Duodenal mucosa (tissue), 2 donors: ENCODE measurements around the gene CTDP1.
"Not testable (repeated sequence)": the region's sequence is repeated elsewhere in the genome, so short reads cannot be mapped to it uniquely, and the experiment has no call there.

Source experiments
- H3K27ac ChIP-seq: one replicate; pipeline ENCODE4 v1.7.0; 2013; ENCODE audit warnings: low read depth, low read length
- H3K27me3 ChIP-seq, 2 donors: one replicate each; pipeline ENCODE4 v1.7.0; 2013; ENCODE audit warnings: low read length in 2 of 2, control low read depth in 1 of 2; ENCODE audit not compliant: insufficient read depth in 2 of 2, control insufficient read depth in 1 of 2
- H3K36me3 ChIP-seq, 2 donors: one replicate each; pipeline ENCODE4 v1.7.0; 2013; ENCODE audit warnings: low read length in 2 of 2, control low read depth in 1 of 2; ENCODE audit not compliant: insufficient read depth in 2 of 2, control insufficient read depth in 1 of 2
- H3K4me1 ChIP-seq, 2 donors: one replicate each; pipeline ENCODE4 v1.7.0; 2013; ENCODE audit warnings: low read length in 2 of 2, control low read depth in 1 of 2; ENCODE audit not compliant: insufficient read depth in 2 of 2, control insufficient read depth in 1 of 2
- H3K4me3 ChIP-seq, 2 donors: one replicate each; pipeline ENCODE4 v1.7.0; 2013; ENCODE audit warnings: low read length in 2 of 2, low read depth in 1 of 2
- H3K9ac ChIP-seq, 2 donors: one replicate each; pipeline ENCODE4 v1.7.0; 2013; ENCODE audit warnings: low read length in 2 of 2, low read depth in 1 of 2
- H3K9me3 ChIP-seq, 2 donors: one replicate each; pipeline ENCODE4 v1.7.0; 2013; ENCODE audit warnings: low read length in 2 of 2, control low read depth in 1 of 2; ENCODE audit not compliant: control insufficient read depth in 1 of 2

The CTDP1 gene

GRCh38 chr18:79723628-79724027 lies 44.0 kb downstream of the CTDP1 start:
- no peak overlapping the region for H3K9ac ChIP-seq
- H3K27me3 ChIP-seq: no peaks in the 10 kb centered on the region
- no peak overlapping the region for H3K27ac ChIP-seq
- H3K4me3 ChIP-seq: no peak overlapping the region
- peaks cover 0 to 4% of the 10 kb centered on the region in 2 donors for H3K4me1 ChIP-seq
- H3K9me3 ChIP-seq: peaks cover 0 to 1% of the 10 kb centered on the region in 2 donors
- H3K36me3 ChIP-seq: peaks cover 18 to 77% of the 10 kb centered on the region in 2 donors

- H3K27ac ChIP-seq: no peak overlapping the region
- H3K9me3 ChIP-seq: peaks cover 0 to 7% of the 10 kb centered on the region in 2 donors
- H3K4me3 ChIP-seq: no peak overlapping the region
- no peak overlapping the region for H3K9ac ChIP-seq
- peaks cover 0 to 4% of the 10 kb centered on the region in 2 donors for H3K4me1 ChIP-seq
- H3K36me3 ChIP-seq: peaks cover 25 to 77% of the 10 kb centered on the region in 2 donors
- no peaks in the 10 kb centered on the region for H3K27me3 ChIP-seq
These were observed 44.9 kb downstream of the CTDP1 start for GRCh38 chr18:79724299-79725080.

DNA sequence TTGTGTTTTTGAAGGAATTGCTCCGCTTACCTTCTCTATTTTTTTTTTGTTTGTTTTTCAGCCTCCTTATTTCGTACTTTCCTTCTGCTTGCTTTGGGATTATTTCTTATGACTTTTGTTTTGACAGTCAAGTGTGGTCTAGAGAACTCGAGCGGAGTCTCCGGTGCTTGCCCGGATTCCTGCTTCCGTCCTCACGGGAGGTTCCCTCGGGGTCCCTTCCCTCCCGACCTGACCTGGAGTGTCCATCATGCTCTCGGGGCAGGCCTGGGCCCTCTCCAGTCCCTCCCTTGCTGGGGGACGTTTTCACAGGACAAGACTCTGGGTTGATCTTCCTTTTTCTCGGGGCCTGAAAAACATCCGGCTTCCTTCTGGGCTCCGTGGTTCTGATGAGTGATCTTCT lies 45.9 kb downstream of the CTDP1 start:
- H3K9ac ChIP-seq: no peak overlapping the region
- peaks cover 0 to 7% of the 10 kb centered on the region in 2 donors for H3K9me3 ChIP-seq
- peaks cover 26 to 77% of the 10 kb centered on the region in 2 donors for H3K36me3 ChIP-seq
- no peak overlapping the region for H3K27ac ChIP-seq
- H3K4me3 ChIP-seq: no peak overlapping the region
- H3K27me3 ChIP-seq: no peaks in the 10 kb centered on the region
- peaks cover 0 to 4% of the 10 kb centered on the region in 2 donors for H3K4me1 ChIP-seq

DNA sequence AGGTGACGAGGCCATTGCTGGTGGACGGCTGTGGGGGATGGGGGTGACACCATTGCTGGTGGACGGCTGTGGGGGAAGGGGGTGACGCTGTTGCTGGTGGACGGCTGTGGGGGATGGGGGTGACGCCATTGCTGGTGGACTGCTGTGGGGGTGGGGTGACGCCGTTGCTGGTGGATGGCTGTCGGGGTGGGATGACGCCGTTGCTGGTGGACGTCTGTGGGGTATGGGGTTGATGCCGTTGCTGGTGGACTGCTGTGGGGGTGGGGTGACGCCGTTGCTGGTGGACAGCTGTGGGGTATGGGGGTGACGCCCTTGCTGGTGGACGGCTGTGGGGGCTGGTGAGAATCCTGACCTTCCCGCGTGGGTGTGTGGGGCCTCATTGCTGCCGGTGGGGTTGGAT lies 47.1 kb downstream of the CTDP1 start:
- no peak overlapping the region for H3K4me3 ChIP-seq
- H3K27ac ChIP-seq: no peak overlapping the region
- peaks cover 0 to 4% of the 10 kb centered on the region in 2 donors for H3K4me1 ChIP-seq
- H3K27me3 ChIP-seq: no peaks in the 10 kb centered on the region
- H3K36me3 ChIP-seq: peaks cover 33 to 80% of the 10 kb centered on the region in 2 donors
- H3K9ac ChIP-seq: no peak overlapping the region
- peaks cover 12 to 17% of the 10 kb centered on the region in 2 donors for H3K9me3 ChIP-seq

DNA sequence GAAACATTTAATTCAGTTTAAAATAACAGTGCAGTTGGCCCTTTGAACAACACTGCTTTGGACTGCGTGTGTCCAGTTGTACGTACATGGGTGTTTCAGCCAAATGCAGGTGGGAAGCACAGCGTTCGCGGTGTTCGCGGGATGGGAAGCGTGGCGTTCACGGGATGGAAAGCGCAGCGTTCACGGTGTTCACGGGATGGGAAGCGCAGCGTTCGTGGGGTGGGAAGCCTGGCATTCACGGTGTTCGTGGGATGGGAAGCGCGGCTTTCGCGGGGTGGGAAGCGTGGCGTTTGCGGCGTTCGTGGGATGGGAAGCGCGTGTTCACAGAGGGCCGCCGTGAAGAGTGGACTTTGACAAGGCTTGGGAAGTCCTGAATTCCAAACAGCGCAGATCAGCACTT lies 47.6 kb downstream of the CTDP1 start:
- Histone ChIP-seq H3K4me1 (peaks cover 0 to 4% of the 10 kb centered on the region in 2 donors), H3K9me3 (peaks cover 17 to 22% of the 10 kb centered on the region in 2 donors), H3K4me3 (no peak overlapping the region), H3K9ac (no peak overlapping the region), H3K27ac (no peak overlapping the region), H3K36me3 (peaks cover 38 to 85% of the 10 kb centered on the region in 2 donors), H3K27me3 (no peaks in the 10 kb centered on the region)

GRCh38 chr18:79728931-79729586 lies 49.5 kb downstream of the CTDP1 start:
- no peaks in the 10 kb centered on the region for H3K4me1 ChIP-seq
- H3K36me3 ChIP-seq: peaks cover 49 to 82% of the 10 kb centered on the region in 2 donors
- H3K27ac ChIP-seq: no peak overlapping the region
- H3K9me3 ChIP-seq: peaks cover 26 to 34% of the 10 kb centered on the region in 2 donors
- H3K4me3 ChIP-seq: no peak overlapping the region
- H3K9ac ChIP-seq: no peak overlapping the region
- H3K27me3 ChIP-seq: no peaks in the 10 kb centered on the region

DNA sequence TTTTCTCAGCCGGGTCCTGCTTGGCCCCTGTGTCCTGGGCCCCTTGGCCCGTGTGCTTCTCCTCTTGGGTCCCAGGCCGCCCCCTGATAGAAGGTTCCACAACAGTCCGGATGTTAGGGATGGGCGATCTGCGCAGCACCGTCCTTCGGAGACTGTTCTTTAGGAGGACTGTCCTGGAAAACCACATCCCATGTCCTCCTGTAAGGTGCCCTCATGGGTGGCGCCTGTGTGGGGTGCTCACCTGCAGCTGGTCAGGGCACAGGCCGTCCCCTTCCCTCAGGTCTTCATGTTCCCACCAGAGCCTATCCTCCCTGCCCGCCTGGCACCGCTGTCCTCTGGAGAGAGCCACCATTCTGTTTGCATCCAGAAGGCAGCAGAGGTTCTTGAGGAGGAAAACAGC lies 50.0 kb downstream of the CTDP1 start:
- Histone ChIP-seq H3K4me1 (no peaks in the 10 kb centered on the region), H3K9me3 (peaks cover 26 to 35% of the 10 kb centered on the region in 2 donors), H3K27ac (no peak overlapping the region), H3K27me3 (no peaks in the 10 kb centered on the region), H3K36me3 (peaks cover 49 to 82% of the 10 kb centered on the region in 2 donors), H3K9ac (no peak overlapping the region), H3K4me3 (no peak overlapping the region)

DNA sequence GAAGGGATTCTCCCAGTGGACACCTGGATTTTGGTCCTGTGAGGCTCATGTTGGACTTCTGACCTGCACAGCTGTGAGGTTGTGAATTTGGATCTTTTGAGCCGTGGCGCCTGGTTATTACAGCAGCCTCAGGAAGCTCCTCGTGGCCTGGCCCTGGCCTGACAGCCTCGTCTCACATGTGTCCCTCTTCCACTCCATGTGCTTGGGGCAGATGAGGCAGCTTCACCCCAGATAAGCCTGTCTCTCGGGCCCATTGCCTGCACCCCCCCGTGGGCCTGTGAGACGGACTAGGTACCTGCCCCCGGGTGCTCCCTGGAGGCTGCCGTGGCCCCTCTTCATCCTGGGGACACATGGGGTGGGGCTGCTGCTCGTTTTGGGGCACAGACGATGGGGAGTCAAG lies 51.2 kb downstream of the CTDP1 start:
- Histone ChIP-seq H3K9ac (no peak overlapping the region), H3K4me1 (no peaks in the 10 kb centered on the region), H3K4me3 (no peak overlapping the region), H3K27ac (no peak overlapping the region), H3K9me3 (peaks cover 26 to 38% of the 10 kb centered on the region in 2 donors), H3K27me3 (no peaks in the 10 kb centered on the region), H3K36me3 (peaks cover 55 to 87% of the 10 kb centered on the region in 2 donors)

DNA sequence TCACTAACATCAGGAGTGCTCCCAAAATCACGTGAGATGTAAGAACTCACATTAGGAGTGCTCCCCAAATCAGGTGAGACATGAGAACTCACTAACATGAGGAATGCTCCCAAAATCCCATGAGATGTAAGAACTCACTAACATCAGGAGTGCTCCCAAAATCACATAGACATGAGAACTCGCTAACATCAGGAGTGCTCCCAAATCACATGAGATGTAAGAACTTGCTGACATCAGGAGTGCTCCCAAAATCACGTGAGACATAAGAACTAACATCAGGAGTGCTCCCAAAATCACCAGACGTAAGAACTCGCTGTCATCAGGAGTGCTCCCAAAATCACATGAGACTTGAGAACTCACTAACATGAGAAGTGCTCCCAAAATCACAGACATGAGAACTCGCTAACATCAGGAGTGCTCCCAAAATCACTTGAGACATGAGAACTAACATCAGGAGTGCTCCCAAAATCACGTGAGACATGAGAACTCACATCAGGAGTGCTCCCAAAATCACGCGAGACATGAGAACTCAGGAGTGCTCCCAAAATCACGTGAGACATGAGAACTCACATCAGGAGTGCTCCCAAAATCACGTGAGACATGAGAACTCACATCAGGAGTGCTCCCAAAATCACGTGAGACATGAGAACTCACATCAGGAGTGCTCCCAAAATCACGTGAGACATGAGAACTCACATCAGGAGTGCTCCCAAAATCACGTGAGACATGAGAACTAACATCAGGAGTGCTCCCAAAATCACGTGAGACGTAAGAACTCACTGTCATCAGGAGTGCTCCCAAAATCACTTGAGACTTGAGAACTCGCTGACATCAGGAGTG lies 52.5 kb downstream of the CTDP1 start:
- H3K27ac ChIP-seq, H3K9ac ChIP-seq, H3K4me3 ChIP-seq, H3K27me3 ChIP-seq, H3K4me1 ChIP-seq: not testable (repeated sequence)
- peaks cover 63 to 88% of the 10 kb centered on the region in 2 donors for H3K36me3 ChIP-seq
- H3K9me3 ChIP-seq: peaks cover 26 to 38% of the 10 kb centered on the region in 2 donors

GRCh38 chr18:79732721-79733025 lies 53.1 kb downstream of the CTDP1 start:
- Histone ChIP-seq H3K9me3 (peaks cover 26 to 38% of the 10 kb centered on the region in 2 donors), H3K4me1 (no peaks in the 10 kb centered on the region), H3K4me3 (no peak overlapping the region), H3K36me3 (peaks cover 62 to 92% of the 10 kb centered on the region in 2 donors), H3K27me3 (no peaks in the 10 kb centered on the region), H3K9ac (no peak overlapping the region), H3K27ac (no peak overlapping the region)
